GM03348 (cell line): ENCODE results near the gene CEP250.
A peak's percentile ranks its signal among the peaks of the same experiment; 100 is the strongest.
"Not testable (repeated sequence)": the region's sequence is repeated elsewhere in the genome, so short reads cannot be mapped to it uniquely, and the experiment has no call there.

Experiments used
- DNase-seq: peaks from one replicate; pipeline ENCODE4 v3.0.0; 2012; ENCODE audit warnings: low spot score

Gene CEP250

DNA sequence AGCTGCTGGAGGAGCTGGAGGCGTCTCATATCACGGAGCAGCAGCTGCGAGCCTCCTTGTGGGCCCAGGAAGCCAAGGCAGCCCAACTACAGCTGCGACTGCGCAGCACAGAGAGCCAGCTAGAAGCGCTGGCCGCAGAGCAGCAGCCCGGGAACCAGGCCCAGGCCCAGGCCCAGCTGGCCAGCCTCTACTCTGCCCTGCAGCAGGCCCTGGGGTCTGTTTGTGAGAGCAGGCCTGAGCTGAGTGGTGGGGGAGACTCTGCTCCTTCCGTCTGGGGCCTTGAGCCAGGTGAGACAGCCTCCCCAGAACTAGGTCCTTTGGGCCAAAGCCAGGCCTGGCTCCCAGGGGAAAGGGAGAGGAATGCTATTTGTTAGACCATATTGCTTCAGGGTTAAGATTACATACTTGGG is 42.4 kb downstream of the CEP250 start:
- no peak for DNase-seq

DNA sequence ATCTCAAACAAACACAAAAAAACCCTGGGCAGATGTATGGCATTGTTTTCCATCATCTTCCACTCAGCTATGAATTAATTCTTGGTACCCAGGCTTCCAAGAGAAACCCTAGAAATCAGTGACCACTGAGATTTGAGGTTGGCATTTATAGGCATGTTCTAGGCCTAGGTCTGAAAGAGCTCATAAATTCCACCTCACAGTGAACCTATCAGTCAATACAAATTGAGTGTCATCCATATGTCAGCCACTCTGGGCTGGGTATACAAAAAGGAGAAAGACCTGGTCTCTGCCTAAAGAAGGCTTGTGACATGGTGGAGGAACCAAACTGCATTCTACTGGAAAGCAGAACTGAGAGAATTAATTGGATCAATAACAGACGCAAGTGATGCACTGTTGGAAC is 43.9 kb downstream of the CEP250 start:
- DNase-seq: no peak

DNA sequence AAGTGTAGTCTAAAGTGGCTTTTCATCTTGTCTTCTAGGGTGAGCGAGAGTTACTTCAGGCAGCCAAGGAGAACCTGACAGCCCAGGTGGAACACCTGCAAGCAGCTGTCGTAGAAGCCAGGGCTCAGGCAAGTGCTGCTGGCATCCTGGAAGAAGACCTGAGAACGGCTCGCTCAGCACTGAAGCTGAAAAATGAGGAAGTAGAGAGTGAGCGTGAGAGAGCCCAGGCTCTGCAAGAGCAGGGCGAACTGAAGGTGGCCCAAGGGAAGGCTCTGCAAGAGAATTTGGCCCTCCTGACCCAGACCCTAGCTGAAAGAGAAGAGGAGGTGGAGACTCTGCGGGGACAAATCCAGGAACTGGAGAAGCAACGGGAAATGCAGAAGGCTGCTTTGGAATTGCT is 47.0 kb downstream of the CEP250 start:
- DNase-seq: no peak

DNA sequence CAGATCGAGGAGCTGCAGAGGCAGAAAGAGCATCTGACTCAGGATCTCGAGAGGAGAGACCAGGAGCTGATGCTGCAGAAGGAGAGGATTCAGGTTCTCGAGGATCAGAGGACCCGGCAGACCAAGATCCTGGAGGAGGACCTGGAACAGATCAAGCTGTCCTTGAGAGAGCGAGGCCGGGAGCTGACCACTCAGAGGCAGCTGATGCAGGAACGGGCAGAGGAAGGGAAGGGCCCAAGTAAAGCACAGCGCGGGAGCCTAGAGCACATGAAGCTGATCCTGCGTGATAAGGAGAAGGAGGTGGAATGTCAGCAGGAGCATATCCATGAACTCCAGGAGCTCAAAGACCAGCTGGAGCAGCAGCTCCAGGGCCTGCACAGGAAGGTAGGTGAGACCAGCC is 47.9 kb downstream of the CEP250 start:
- no peak for DNase-seq

DNA sequence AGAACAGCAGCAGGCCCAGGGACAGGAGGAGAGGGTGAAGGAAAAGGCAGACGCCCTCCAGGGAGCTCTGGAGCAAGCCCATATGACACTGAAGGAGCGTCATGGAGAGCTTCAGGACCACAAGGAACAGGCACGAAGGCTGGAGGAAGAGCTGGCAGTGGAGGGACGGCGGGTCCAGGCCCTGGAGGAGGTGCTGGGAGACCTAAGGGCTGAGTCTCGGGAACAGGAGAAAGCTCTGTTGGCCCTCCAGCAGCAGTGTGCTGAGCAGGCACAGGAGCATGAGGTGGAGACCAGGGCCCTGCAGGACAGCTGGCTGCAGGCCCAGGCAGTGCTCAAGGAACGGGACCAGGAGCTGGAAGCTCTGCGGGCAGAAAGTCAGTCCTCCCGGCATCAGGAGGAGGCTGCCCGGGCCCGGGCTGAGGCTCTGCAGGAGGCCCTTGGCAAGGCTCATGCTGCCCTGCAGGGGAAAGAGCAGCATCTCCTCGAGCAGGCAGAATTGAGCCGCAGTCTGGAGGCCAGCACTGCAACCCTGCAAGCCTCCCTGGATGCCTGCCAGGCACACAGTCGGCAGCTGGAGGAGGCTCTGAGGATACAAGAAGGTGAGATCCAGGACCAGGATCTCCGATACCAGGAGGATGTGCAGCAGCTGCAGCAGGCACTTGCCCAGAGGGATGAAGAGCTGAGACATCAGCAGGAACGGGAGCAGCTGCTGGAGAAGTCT is 48.6 kb downstream of the CEP250 start:
- DNase-seq: no peak

DNA sequence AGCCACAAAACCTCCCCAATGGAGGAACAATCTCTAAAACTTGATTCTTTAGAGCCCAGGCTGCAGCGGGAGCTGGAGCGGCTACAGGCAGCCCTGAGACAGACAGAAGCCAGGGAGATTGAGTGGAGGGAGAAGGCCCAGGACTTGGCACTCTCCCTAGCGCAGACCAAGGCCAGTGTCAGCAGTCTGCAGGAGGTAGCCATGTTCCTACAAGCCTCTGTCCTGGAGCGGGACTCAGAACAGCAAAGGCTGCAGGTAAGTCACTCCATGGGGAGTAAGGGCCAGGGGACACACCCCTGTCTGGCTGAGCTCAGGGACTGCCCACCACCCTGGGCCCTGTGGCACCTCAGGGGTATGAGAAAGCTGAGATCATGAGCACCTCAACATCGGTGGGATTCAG is 49.4 kb downstream of the CEP250 start:
- no peak for DNase-seq

DNA sequence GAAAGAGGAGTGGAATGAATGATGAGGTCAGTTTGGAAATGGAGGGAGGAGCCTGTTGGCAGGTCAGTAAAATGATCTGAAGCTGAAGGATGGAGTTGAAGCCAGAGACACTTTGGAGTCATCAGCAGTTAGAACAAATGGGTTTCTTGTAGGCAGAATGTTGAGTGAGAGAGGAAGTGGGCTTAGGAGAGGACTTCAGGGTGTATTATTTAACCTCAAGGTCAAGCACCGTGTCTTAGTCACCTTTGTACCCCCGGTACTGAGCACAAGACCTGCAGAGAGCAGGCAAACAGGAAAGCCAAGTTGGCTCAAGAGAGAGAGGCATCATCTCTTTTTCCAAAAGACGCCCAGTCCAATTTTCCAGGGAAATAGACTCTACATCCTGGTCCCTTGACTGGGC is 50.8 kb downstream of the CEP250 start:
- no peak for DNase-seq

DNA sequence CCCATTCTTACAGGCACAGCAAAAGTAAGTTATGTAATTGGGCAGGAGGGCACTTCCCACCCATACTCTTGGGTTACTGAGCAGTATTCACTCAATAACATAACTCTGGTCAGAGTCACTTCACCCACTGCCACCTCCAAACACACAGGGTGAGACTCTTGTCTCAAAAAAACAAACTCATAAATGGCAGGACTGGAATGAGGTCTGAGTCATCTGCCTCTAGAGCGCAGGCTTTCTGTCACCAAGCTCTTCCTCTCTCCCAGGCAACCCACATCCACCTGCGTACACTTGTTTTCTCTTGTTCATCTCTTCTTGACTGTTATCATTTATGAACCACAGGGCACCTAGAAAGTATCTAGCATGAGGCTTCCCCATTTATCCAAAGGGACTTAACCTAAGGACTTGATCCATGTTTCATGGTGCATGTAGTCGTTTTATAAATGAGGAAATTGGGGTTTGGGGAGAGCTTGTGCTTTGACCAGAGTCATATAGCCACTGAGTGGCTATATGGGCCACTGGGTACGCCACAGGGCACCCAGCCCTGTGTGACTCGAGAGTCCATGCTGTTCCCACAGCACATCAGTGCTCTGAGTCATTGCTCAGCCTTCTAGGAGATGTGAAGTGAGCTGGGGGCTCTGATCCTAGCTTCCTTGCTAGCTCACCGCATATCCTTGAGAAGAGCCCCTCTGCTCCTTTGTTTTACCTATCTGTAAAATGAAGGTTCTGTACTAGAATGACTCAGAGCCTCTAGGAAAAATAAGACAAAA is 51.7 kb downstream of the CEP250 start:
- no peak for DNase-seq

DNA sequence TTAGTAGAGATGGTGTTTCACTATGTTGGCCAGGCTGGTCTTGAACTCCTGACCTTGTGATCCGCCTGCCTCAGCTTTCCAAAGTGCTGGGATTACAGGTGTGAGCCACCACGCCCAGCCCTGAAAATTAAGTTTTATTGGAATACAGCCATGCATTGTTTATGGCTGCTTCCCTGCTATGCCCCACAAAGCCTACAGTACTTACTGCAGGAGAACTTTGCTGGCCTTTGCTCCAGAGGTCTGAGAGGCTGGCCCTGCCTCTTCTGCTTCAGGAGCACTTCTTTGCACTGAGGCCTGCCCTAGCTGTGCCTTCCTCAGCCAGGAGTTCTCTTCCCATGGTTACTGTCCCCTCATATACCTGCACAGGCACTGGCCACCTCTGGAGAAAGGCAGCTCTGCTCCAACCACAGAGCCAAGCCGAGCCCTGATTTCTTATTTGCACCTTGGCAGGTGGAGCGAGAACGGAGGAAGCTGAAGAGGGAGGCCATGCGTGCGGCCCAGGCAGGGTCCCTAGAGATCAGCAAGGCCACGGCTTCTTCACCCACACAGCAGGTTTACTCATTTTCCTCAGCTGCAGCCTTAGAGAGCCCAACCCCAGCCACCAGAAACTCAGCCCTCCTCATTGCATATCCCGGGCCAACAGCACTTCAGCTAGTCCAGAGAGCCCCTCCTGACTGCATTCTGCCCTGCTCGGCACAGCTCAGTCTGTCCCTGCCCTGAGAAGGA is 53.3 kb downstream of the CEP250 start:
- no peak for DNase-seq

DNA sequence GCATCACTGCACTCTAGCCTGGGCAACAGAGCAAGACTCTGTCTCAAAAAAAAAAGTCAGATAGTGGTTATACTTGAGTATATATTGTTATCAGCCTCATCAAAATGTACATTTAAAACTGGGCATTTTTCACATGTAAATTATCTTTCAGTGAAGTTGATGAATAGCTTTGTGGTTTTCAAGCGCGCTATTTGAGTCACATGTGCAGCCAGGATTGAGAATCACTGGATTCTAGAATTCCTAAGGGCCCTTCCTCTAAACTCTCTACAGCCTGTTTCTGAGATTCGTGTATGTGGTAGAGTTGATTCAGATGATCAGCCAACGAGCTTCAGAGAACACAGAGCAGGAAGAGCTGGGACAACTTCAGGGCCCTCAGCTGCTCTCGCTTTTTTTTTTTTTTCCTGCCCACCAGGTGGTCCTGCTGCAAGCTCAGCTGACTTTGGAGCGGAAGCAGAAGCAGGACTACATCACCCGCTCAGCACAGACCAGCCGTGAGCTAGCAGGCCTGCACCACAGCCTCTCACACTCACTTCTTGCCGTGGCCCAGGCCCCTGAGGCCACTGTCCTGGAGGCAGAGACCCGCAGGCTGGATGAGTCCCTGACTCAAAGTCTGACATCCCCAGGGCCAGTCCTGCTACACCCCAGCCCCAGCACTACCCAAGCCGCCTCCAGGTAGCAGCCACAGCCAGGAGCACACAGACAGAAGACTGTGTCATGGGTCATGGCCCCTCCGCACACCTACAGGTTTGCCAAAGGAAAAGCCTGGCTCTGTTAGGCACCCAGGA is 55.7 kb downstream of the CEP250 start:
- DNase-seq: no peak

DNA sequence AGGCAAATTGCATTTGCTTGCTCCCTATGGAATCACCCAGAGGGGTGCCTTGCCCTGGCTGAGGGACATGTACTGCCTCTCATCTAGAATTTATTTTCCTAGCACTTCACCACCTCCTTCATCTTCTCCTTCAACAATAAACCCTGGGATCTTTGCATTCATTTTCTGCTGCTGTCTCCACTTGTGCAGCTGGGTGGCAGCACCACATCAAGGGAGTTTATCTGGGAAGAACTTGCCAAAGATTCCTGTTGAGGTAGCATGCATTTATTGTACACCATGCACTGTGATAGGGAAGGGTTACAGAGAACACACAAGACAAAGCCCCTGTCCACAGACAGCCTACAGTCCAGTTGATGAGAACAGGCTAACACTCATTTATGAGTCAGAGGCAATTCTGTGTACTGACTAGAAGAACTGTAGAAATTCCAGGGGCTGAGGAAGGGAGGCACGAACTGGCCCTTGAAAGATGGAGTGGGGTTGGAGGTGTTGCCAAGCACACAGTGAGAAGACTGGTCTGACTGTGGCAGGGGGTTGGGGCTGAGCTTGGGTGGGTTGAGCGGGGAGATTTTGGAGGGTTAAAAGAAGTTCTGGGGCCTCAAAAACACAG is 56.5 kb downstream of the CEP250 start:
- DNase-seq: peak; percentile 56

DNA sequence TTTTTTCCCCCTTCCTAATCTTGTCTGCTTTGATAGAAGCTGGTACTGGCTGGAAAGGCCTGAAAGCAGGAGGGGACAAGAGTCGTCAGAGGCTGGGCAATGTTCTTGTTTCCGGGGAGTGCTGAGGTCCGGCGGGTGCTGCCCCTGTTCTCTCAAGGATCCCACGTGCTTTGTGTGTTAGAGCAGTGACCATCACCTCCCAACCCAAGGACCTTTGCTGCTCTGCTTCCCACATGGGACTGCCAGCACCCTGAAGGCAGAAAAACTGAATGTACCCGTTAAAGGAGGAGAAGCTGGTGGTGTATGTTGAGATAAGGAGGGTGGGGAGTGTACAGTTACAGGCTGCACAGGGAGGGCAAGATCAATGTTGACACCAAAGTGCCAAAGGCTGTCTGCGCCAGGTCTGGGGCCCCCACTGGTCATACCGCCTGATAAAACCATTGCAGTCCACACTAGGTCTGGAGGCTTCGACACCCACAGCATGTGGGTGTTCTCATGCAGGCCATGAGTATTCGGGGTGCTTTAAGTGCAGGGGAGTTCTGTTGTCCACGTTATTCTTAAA is 59.1 kb downstream of the CEP250 start:
- no peak for DNase-seq

DNA sequence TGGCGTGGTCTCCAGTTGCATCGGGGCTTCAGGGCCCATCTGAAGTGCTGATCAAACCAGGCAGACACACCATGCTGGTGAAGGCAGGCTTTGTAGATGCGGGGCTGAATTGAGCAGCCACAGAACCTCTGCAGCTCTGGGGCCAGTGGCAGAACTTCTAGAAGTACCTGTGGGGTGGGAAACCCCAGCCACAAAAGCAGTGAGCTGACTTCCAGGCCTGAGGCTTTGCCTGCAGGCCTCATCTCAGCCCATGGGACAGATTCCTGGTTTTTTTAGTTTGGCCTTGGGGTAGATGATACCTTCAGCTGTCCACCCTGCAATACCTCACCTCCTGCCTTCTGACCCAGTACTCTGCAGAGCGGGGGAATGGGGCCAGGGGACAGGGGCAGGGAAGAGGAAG is 59.9 kb downstream of the CEP250 start:
- no peak for DNase-seq

DNA sequence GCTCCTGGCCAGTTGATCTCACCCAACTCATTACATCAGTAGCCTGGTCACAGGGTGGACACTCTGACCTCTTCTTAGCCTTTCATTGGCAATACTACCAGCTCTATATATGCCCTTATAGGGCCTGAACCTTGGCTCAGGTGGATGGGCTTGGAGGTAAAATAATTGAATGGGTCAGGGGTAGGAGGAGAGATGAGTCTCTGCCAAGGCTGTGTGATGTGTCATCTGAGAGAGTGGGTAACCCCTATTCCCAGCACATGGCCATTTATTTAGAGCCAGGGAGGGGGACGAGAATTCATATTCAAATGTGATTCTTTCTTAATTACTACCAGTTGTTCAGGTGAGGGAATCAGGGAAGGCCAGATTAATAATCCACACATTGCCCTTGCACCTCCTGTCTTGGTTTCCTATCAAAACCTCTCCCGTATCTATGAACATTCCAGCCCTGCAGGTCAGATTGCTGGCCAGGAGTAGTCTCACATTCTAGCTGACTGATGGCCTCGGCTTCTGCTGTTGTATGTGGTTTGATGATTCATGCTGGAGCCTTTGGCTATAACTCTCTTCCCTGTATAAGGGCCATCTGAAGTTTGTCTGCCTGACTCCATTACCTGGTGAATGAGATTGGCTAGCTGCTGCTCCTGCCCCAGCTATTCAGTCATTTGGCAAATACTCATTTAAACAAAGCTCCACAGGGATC is 60.7 kb downstream of the CEP250 start:
- DNase-seq: peak; percentile 77

DNA sequence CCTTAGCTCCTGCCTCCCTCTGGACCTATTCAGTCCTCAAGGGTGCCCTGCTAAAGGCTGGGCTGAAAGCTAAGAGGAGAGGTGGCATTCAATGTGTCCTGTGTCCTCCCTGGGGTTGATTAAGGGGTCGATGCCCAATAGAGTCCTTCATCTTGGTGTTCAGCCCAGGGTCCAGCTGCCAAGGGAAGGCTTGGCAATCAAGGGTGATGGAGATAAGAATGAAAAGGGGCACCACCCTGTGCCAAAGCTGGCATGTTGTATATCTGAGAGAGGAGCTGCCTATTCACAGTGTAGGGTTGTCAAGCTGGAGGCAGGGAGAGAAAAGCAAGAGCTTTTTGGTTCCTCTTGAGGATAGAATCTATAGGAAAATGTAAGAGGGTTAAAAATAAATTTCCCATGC is 61.7 kb downstream of the CEP250 start:
- DNase-seq: no peak

DNA sequence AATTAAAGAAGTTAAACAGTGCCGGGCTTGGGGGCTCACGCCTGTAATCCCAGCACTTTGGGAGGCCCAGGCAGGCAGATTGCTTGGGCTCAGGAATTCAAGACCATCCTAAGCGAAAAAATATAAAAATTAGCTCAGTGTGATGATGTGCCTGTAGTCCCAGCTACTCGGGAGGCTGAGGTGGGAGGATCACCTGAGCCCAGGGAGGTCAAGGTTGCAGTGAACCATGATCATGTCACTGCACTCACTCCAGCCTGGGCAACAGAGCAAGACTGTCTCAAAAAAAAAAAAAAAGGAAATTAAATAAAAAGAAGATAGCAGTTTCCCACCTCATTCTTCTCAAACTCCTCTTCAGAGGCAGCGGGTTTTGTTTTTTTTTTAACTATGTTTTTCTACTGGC is 62.4 kb downstream of the CEP250 start:
- DNase-seq: not testable (repeated sequence)

DNA sequence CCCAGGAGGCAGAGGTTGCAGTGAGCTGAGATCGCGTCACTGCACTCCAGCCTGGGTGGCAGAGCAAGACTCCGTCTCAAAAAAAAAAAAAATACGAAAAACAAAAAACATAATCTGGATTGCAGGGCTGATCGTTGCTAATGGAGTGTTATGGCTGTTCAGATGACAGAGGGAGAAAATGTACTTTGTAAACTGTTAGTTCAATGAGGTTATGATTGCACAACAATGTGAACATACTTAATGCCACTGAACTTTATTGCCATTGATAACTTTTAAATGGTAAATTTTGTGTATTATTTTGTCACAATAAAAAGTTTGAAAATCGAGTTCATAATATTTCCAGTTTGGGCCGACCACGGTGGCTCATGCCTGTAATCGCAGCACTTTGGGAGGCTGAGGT is 63.6 kb downstream of the CEP250 start:
- no peak for DNase-seq

DNA sequence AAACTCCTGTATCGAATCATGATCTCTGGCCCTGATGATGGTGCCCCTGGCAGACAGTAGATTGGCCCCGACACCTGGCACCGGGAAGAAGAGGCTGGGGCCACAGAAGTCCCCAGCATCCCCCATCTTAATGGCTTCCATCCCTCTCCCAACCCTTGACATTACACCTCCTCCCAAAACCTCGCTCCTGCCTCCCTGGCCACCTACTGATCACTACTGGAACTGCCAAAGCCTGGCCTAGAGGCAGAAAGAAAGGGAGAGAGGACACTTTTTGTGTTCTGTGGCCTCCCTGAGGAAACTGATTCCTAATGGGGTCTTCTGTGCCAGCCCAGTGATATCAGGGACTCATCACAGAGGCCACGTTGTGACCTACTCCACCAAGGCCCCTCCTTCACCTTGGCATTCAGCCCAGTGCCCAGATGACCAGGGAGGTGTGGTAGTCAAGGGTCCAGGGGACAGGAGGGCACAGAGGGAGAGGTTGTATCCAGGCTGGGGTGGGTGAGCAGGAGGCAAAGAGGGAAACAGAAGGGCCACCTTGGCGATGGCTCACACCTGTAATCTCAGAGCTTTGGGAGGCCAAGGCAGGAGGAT is 68.0 kb downstream of the CEP250 start:
- peak; percentile 61 for DNase-seq

DNA sequence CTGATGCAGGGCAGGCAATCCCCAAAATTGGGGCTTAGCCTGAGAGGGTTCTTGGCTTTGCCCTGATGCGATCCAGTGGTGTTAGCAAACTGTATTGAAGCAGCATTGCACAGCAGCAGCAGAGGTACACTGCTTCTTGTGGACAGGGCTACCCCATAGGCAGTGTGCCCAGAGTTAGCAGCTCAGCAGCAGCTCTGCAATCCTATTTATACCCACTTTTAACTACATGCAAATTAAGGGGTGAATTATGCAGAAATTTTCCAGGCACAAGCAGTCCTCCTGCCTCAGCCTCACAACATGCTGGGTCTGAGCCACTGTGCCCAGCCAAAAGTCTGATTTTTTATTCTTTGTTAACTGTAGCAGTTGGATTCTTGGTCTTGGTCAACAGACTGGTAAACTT is 70.2 kb downstream of the CEP250 start:
- DNase-seq: no peak

DNA sequence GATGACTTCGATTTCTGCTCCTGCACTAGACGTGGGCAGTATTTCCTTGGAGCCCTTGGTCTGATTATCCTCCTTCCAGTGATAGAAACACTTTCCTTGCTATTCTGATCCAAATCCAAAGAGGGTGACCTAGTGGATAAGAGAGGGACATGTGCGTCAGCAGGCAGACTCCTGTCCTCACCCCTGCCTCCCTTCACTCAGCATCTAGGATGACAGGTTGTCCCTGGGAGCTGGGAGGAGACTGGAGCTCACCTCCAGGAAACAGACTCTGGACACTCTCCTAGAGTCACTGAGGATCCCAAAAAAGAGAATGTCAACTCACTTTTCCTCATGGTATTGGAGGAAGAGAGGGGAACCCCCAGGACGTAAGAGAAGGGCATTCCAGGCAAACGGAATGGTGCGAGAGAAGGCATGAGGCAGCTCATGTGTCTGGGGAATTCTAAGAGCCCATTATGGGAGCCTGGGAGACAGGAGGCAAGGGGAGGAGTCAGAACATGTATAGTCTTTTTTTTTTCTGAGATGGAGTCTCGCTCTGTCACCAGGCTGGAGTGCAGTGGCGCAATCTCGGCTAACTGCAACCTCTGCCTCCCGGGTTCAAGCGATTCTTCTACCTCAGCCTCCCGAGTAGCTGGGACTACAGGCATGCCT is 71.8 kb downstream of the CEP250 start:
- DNase-seq: no peak
